CD8-positive, alpha-beta memory T cell (primary cell): ENCODE measurements around the gene SNAPIN. TPM values are rescaled to one million over a fixed set of nuclear protein-coding genes. Genes with fewer than 3 reads are reported as not detected.

ENCODE experiments used
- CTCF ChIA-PET: fragments of 350-600 bp; sonication (Branson Sonifier 250); formaldehyde crosslinking; loops from one replicate; lab custom pipeline; 2021; ENCODE audit warnings: antibody characterized with exemption; lab: Charles Lee
- POLR2A ChIA-PET: fragments of 350-600 bp; sonication (Branson Sonifier 250); formaldehyde crosslinking; loops from one replicate; lab custom pipeline; 2021; ENCODE audit warnings: antibody characterized with exemption; lab: Charles Lee
- DNase-seq, 5 donors: peaks; one replicate each; pipeline versions ENCODE4 v3.0.0 to v3.0.0-alpha.2; 2020 to 2022; ENCODE audit warnings: mixed read lengths in 1 of 5
- H3K27ac ChIP-seq: one replicate; pipeline ENCODE4 v1.7.0; 2013; ENCODE audit warnings: low read depth, mild to moderate bottlenecking, low read length, moderate library complexity
- H3K27me3 ChIP-seq: 2 replicates; pipeline ENCODE4 v1.7.0; 2013; ENCODE audit warnings: low read length, mild to moderate bottlenecking; ENCODE audit not compliant: insufficient read depth, poor library complexity, severe bottlenecking
- H3K36me3 ChIP-seq: 2 replicates; pipeline ENCODE4 v1.7.0; 2013; ENCODE audit warnings: mild to moderate bottlenecking, low read length, moderate library complexity; ENCODE audit not compliant: insufficient read depth
- H3K4me1 ChIP-seq: 2 replicates; pipeline ENCODE4 v1.7.0; 2013; ENCODE audit warnings: mild to moderate bottlenecking, low read length, moderate library complexity; ENCODE audit not compliant: insufficient read depth
- H3K4me3 ChIP-seq: 2 replicates; pipeline ENCODE4 v1.7.0; 2013; ENCODE audit warnings: mild to moderate bottlenecking, low read length
- H3K9me3 ChIP-seq: 2 replicates; pipeline ENCODE4 v1.7.0; 2013; ENCODE audit warnings: mild to moderate bottlenecking, low read length
- H3K27ac Mint-ChIP-seq, 8 donors: one replicate each; pipeline ENCODE4 v1.8.0; 2020 to 2021; ENCODE audit warnings: mixed read lengths in 8 of 8, mild to moderate bottlenecking in 6 of 8, inconsistent platforms in 3 of 8, moderate library complexity in 3 of 8
- H3K27me3 Mint-ChIP-seq, 2 donors: one replicate each; pipeline ENCODE4 v1.8.0; 2020 to 2021; ENCODE audit warnings: mixed read lengths in 2 of 2, mild to moderate bottlenecking in 1 of 2, moderate library complexity in 1 of 2
- H3K36me3 Mint-ChIP-seq, 3 donors: one replicate each; pipeline ENCODE4 v1.8.0; 2020 to 2021; ENCODE audit warnings: mixed read lengths in 3 of 3, inconsistent platforms in 1 of 3, mild to moderate bottlenecking in 1 of 3
- H3K4me1 Mint-ChIP-seq, 3 donors: one replicate each; pipeline ENCODE4 v1.8.0; 2020 to 2021; ENCODE audit warnings: mixed read lengths in 3 of 3, inconsistent platforms in 1 of 3, mild to moderate bottlenecking in 1 of 3
- H3K4me3 Mint-ChIP-seq, 7 donors: one replicate each; pipeline ENCODE4 v1.8.0; 2020 to 2021; ENCODE audit warnings: mixed read lengths in 7 of 7, mild to moderate bottlenecking in 6 of 7, moderate library complexity in 4 of 7, inconsistent platforms in 2 of 7
- H3K9me3 Mint-ChIP-seq, 5 donors: one replicate each; pipeline ENCODE4 v1.8.0; 2020 to 2022; ENCODE audit warnings: mixed read lengths in 5 of 5, mild to moderate bottlenecking in 3 of 5, moderate library complexity in 2 of 5, inconsistent platforms in 1 of 5
- polyA plus RNA-seq: library from polyadenylated mRNA; unstranded; fragments of 300-500 nt; fragmentation: Illumina TruSeq; gene quantifications from one replicate; pipeline ENCODE4 v1.2.3, GENCODE V29; 2021
- total RNA-seq, 2 experiments: library from RNA; stranded (reverse); gene quantifications; one replicate each; pipeline ENCODE4 v1.2.3, GENCODE V29; 2021

SNAPIN gene
- total and polyA plus RNA-seq, 3 experiments from 2014 or later, result 36.7 to 87.7 (median 39.0) TPM

DNA sequence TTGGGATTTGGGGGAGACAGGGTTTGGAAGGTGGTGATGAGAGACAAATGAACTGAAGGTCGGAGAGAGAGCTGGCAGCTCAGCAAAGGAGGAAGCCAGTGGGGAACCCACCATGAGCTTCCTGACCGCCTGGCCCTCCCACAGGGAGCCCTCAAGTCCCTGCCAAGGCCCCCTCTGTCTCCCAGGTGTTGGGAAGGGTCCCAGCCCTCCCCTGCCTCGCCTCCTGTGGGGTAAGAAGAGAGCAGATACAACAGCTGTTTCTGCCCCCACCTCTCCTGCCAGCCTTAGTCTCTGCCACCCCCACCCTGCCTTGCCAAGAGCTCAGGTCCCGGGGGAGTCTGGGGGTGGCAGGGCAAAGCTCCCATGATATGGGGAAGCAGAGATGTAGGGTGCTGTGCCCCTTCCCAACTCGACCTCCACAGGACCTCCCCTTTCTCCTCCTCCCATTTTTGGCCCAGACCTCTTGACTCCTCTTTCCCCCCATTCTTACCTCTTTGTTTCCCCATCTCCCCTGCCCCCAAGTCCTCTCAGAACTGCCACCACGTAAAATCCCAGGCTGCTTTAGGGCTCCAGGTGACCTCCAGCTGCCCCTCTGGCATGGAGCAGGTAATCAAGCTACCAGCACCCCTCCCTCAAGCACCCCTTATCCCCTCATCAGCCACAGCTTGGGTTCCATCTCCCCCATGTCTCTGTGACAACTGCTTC lies 29.7 kb upstream of the SNAPIN start:
- no peak overlapping the region for H3K4me3 Mint-ChIP-seq

DNA sequence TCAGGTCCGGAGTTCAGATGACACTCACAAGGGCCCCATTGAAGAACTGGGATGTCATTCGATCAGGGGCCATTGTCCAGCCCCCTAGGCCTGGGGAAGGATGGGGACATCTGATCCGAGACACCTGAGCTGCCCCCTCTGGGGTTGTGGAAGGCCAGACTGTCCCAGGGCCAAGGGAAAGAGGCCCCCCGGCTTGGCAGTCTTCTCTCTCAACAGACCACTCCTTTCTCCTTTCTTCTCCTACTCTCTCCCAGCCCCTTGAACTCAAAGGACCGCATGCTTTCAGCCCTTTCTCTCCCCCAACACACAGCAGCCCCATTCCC lies 29.2 kb upstream of the SNAPIN start:
- CTCF ChIA-PET, result no interaction called here
- peaks cover 0 to 10% of the 10 kb centered on the region in 2 donors for H3K27me3 Mint-ChIP-seq
- no peak for DNase-seq
- H3K27ac Mint-ChIP-seq, result peak overlapping the region in 1 of 8 donors; percentile 87
- Histone ChIP-seq H3K27me3 (no peaks in the 10 kb centered on the region), H3K36me3 (no peaks in the 10 kb centered on the region), H3K9me3 (no peaks in the 10 kb centered on the region), H3K4me3 (no peak overlapping the region), H3K4me1 (no peaks in the 10 kb centered on the region), H3K27ac (no peak overlapping the region)
- H3K4me3 Mint-ChIP-seq, result no peak overlapping the region
- no peaks in the 10 kb centered on the region for H3K9me3 Mint-ChIP-seq
- POLR2A ChIA-PET, result interaction anchor here (0.6 kb wide), 1 partner anchor 19 kb away, joined by 3 read pairs; no protein-coding TSS in a partner anchor
- H3K36me3 Mint-ChIP-seq, result peaks cover 0 to 4% (median 0%) of the 10 kb centered on the region in 3 donors
- H3K4me1 Mint-ChIP-seq, result peaks cover 10 to 14% (median 11%) of the 10 kb centered on the region in 3 donors

More for the DNA sequence above, 29.7 kb upstream of the SNAPIN start:
- Mint-ChIP-seq H3K27me3 (peaks cover 0 to 10% of the 10 kb centered on the region in 2 donors), H3K4me1 (peaks cover 8 to 13% (median 8%) of the 10 kb centered on the region in 3 donors), H3K27ac (peak overlapping the region in 2 of 8 donors; percentile 29 to 87), H3K9me3 (no peaks in the 10 kb centered on the region), H3K36me3 (peaks cover 0 to under 1% (median 0%) of the 10 kb centered on the region in 3 donors)
- Histone ChIP-seq H3K27me3 (no peaks in the 10 kb centered on the region), H3K4me1 (no peaks in the 10 kb centered on the region), H3K4me3 (no peak overlapping the region), H3K36me3 (no peaks in the 10 kb centered on the region), H3K9me3 (no peaks in the 10 kb centered on the region), H3K27ac (peak overlapping the region; percentile 24)
- no peak for DNase-seq
- ChIA-PET CTCF (no interaction called here), POLR2A (interaction anchor here (0.6 kb wide), 1 partner anchor 20 kb away, joined by 3 read pairs; no protein-coding TSS in a partner anchor)

DNA sequence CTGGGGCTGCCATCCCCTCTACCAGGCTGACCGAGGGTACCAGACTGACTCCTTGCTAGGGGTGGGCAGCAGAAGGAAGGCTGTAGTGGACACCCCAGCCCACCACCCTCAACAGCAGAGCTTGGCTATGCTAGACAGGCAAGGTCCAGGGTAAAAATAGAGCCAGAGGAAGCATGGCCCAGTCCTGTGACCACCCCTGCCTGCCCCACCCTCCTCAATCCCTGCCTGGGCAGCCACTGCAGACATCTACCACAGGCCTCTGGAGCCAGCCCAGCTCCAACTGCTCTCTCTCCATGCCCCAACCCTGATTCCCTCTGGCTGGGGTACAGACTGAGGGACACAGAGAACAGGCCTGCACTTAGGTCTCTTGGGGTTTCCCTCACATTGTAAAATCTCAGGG lies 28.5 kb upstream of the SNAPIN start:
- Histone ChIP-seq H3K9me3 (no peaks in the 10 kb centered on the region), H3K36me3 (no peaks in the 10 kb centered on the region), H3K4me3 (no peak overlapping the region), H3K27ac (no peak overlapping the region), H3K4me1 (no peaks in the 10 kb centered on the region), H3K27me3 (no peaks in the 10 kb centered on the region)
- ChIA-PET POLR2A (no interaction called here), CTCF (no interaction called here)
- Mint-ChIP-seq H3K4me1 (peaks cover 13 to 16% (median 15%) of the 10 kb centered on the region in 3 donors), H3K27ac (no peak overlapping the region), H3K36me3 (peaks cover 0 to 7% (median 0%) of the 10 kb centered on the region in 3 donors), H3K4me3 (no peak overlapping the region), H3K9me3 (no peaks in the 10 kb centered on the region), H3K27me3 (peaks cover 0 to 10% of the 10 kb centered on the region in 2 donors)
- DNase-seq, result no peak

DNA sequence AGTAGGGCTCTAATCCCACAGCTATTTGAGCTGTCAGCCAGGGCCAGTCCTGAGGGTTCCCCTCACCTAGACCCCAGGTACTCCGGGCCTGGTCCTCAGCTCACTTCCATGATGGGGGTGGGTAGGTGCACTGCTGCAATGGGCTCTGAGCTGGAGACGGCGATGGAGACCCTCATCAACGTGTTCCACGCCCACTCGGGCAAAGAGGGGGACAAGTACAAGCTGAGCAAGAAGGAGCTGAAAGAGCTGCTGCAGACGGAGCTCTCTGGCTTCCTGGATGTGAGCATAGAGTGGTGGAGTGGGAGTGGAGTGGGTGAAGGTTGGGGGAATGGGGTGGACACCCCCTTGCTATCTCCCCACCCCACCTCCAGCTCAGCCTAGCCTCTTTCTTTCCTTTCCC lies 28.1 kb upstream of the SNAPIN start:
- Mint-ChIP-seq H3K27ac (no peak overlapping the region), H3K9me3 (no peaks in the 10 kb centered on the region), H3K27me3 (peaks cover 0 to 10% of the 10 kb centered on the region in 2 donors), H3K4me3 (no peak overlapping the region), H3K36me3 (peaks cover 0 to 9% (median 0%) of the 10 kb centered on the region in 3 donors), H3K4me1 (peaks cover 14 to 19% (median 19%) of the 10 kb centered on the region in 3 donors)
- POLR2A ChIA-PET, result no interaction called here
- CTCF ChIA-PET, result no interaction called here
- Histone ChIP-seq H3K27ac (no peak overlapping the region), H3K36me3 (no peaks in the 10 kb centered on the region), H3K4me1 (peaks cover 3% of the 10 kb centered on the region), H3K4me3 (no peak overlapping the region), H3K27me3 (no peaks in the 10 kb centered on the region), H3K9me3 (no peaks in the 10 kb centered on the region)
- DNase-seq, result no peak

DNA sequence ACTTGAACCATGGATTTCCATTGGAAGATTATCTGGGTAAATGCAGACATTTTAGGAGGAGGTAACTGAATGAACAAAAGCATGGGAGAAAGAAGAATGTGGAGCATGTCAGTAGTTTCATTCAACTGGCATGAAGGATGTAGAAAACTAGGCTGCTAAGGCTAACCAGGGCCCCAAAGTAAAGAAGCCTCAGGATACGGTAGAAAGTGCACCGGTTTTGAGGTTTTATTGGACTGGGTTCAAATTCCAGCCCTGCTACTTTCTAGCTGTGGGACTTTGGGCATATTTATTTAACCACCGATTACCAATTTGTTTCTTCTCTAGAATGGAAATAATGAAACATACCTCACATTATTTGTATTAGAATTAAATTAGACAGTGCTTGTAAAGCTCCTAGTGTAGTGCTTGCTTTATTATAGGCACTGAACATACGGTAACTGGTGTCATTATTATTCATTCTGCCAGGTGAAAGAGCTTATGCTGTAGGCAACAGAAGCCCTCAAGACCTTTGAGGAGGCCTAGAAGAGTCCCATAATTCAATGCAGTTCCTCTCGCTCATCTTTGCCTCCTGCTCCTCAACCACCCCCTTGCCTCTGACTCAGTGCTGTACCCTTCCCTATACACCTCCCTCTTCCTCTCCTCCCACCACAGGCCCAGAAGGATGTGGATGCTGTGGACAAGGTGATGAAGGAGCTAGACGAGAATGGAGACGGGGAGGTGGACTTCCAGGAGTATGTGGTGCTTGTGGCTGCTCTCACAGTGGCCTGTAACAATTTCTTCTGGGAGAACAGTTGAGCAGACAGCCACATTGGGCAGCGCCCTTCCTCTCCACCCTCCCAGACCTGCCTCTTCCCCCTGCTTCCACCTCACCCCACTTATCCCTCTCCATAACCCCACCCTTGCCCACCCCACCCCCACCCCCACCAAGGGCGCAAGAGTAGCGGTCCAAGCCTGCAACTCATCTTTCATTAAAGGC lies 27.2 kb upstream of the SNAPIN start:
- no peak overlapping the region for H3K27ac ChIP-seq
- ChIA-PET POLR2A (interaction anchor here (0.6 kb wide), 1 partner anchor 13 kb away, joined by 4 read pairs; no protein-coding TSS in a partner anchor), CTCF (interaction anchor here (2.1 kb wide), 1 partner anchor 99 kb away, joined by 5 read pairs; no protein-coding TSS in a partner anchor)
- DNase-seq, result no peak
- Mint-ChIP-seq H3K36me3 (peaks cover 0 to 17% (median 0%) of the 10 kb centered on the region in 3 donors), H3K9me3 (no peaks in the 10 kb centered on the region), H3K4me3 (peak overlapping the region in 2 of 7 donors; percentile 11 to 40), H3K27ac (peak overlapping the region in 3 of 8 donors; percentile 22 to 88 (median 66)), H3K27me3 (peaks cover 0 to 7% of the 10 kb centered on the region in 2 donors), H3K4me1 (peaks cover 18 to 29% (median 28%) of the 10 kb centered on the region in 3 donors)
- peaks cover 5% of the 10 kb centered on the region for H3K36me3 ChIP-seq
- H3K4me3 ChIP-seq, result no peak overlapping the region
- no peaks in the 10 kb centered on the region for H3K27me3 ChIP-seq
- H3K4me1 ChIP-seq, result peaks cover 12% of the 10 kb centered on the region
- no peaks in the 10 kb centered on the region for H3K9me3 ChIP-seq

DNA sequence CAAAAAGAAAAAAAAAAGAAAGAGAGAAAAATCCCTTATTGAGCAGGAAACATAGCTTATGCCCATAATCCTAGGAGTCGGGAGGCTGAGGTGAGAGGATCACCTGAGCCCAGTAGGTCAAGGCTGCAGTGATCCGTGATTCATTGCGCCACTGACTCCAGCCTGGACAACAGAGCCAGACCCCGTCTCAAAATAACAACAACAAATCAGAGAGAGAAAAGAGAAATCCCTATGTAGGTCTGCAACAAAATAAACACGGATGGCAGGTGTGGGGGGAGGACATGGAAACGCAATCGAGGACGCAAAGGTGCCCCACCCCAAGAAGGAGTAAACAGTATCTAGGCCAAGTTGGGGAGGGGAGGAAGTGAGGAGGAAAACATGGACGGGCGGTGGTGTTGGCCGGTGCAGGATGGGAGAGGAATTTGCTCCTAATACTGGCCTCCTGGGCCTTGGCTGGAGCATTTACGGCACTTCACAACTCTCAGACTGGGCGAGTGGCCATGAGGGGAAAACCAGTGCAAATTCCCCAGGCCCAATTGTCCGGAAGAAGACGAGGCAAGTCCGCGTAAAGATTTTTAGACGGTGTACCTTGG lies 25.2 kb upstream of the SNAPIN start:
- peak overlapping the region; percentile 97 to 100 (median 99) for H3K4me3 Mint-ChIP-seq
- H3K36me3 ChIP-seq, result peaks cover 24% of the 10 kb centered on the region
- H3K27ac Mint-ChIP-seq, result peak overlapping the region; percentile 97 to 100 (median 100)
- H3K36me3 Mint-ChIP-seq, result peaks cover 6 to 35% (median 6%) of the 10 kb centered on the region in 3 donors
- no peak for DNase-seq
- peaks cover 29 to 44% (median 44%) of the 10 kb centered on the region in 3 donors for H3K4me1 Mint-ChIP-seq
- H3K27me3 Mint-ChIP-seq, result peaks cover 0 to 2% of the 10 kb centered on the region in 2 donors
- H3K27me3 ChIP-seq, result no peaks in the 10 kb centered on the region
- H3K27ac ChIP-seq, result peak overlapping the region; percentile 100
- POLR2A ChIA-PET, result interaction anchor here (0.5 to 2.2 kb wide), 16 partner anchors 10 to 587 kb away, joined by 3 to 24 read pairs (median 8); partner anchors contain the start of genes CREB3L4, ILF2, INTS3 and NPR1
- peak overlapping the region; percentile 99 for H3K4me3 ChIP-seq
- H3K9me3 ChIP-seq, result no peaks in the 10 kb centered on the region
- H3K4me1 ChIP-seq, result peaks cover 30% of the 10 kb centered on the region
- CTCF ChIA-PET, result interaction anchor here (0.8 to 2.1 kb wide), 5 partner anchors 10 to 122 kb away, joined by 3 to 5 read pairs (median 3); no protein-coding TSS in a partner anchor
- H3K9me3 Mint-ChIP-seq, result no peaks in the 10 kb centered on the region
